NCI-H2107 treated with DMSO at 0.1 percent for 48 hours (cell line): ENCODE data around the gene ZBTB26.

Source experiments
- DNase-seq: peaks from one replicate; lab custom pipeline; 2025; ENCODE audit not compliant: unreplicated experiment; lab: John Stamatoyannopoulos, UW

The ZBTB26 gene

DNA sequence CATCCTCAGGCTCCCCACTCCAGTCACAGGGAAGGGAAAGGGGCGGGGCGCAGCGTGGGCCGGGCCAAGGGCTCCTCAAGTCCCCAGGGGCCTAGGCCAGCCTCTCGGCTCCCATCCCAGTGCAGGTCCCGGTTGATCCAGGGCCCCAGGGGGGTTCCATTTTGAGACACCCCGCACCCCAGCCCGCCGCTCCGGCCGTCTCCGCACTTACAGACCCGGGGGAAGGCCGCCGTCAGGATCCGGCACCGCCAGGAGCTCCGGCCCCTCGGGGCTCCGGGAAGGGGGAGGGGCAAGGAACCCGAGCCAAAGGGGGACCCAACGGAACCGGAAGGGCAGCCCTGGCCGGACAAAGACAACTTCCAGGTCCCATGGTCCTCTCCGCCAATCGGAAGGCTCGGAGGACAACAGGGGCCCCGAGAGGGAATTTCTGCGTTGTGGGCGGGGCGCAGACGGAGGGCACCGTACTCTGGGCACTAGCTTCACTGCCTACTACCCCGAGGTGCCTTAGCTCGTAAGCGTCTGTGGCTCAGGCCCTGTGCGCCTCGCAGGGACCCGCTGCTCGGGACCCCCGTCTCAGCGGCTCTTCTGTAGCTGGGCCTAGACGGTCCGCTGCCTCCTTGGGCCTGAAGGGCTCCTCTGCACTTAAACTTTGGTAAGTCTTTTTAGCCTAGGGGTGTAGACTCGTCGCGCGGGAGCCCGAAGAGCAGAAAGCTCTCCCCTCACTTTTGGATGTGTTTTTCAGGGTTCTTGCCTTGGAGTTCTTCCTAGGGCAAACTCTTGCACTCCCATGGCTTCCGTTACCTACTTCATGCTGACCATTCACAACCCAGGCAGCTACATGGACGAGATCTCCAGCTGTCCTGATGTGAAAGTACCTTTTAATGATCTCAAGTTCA lies at the start of gene ZBTB26:
ZBTB26 (minus strand) TSS at position 287 of the 896 bp plus-strand sequence. CDS start 11,578 bp downstream, outside the sequence.
- DNase-seq = peak; percentile 59

GRCh38 chr9:122978601-122979000 lies 47.3 kb upstream of the ZBTB26 start:
- no peak for DNase-seq

DNA sequence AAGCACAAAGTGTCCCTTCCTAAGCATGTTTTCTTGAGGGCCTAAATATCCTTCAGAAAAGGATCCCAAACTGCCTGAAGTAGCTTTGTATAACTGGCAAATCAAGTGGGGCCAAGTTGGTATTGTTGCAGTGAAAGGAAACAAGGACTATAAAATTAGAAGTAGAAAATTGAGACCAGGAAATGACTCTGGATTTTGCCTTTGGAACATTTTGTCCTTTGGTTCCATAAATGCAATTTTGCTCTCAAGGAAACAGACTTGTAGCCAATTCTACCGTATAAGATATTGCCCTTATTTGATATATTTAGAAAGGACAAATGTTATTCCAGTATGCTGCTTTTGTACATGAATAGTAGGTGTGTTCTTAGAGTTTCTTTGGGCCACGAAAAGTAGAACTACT lies 43.9 kb upstream of the ZBTB26 start:
- DNase-seq = no peak

GRCh38 chr9:122961139-122961538 lies 29.8 kb upstream of the ZBTB26 start:
- no peak for DNase-seq

GRCh38 chr9:122955961-122956360 lies 24.6 kb upstream of the ZBTB26 start:
- DNase-seq = no peak

- DNase-seq = no peak
These were observed 23.0 kb upstream of the ZBTB26 start for GRCh38 chr9:122954253-122954691.

GRCh38 chr9:122951056-122951455 lies 19.7 kb upstream of the ZBTB26 start:
- DNase-seq = no peak

DNA sequence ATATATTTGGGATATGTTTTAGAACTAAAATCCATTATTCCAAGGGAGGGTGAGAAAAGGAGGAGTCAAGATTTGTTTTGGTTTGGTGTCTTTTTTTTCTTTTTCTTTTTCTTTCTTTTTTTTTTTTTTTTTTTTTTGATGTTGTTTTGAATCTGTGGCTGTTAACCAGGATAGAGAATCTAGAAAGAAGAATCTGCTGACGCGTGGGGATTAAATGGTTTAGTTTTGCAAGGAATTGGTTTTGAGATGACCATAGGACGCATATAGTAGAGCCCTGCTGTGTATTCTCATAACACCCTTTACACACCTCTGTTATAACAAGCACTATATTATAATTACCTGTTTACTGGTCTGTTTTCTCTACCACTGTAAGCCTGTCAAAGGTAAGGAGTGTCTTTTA lies 19.0 kb upstream of the ZBTB26 start:
- DNase-seq = no peak

DNA sequence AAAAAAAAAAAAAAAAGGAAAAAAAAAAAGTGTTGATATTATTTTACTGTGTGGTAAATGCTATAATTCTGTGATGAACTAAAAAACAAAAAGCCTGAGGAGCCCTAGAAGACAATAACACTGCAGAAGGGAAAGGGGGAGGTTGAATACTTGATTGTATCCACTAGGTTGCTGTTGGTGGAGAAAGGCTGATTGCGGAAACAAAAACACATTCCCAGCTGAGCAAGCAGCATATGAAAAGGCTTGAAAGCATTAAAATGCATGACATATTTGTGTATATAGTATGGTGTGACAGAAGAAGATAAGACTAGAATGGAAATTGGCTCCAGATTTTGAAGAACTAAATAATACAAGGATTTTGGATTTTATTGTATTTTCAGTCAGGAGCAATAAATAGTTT lies 18.4 kb upstream of the ZBTB26 start:
- no peak for DNase-seq

- DNase-seq = no peak
These were observed 17.0 kb upstream of the ZBTB26 start for GRCh38 chr9:122948313-122948712.

DNA sequence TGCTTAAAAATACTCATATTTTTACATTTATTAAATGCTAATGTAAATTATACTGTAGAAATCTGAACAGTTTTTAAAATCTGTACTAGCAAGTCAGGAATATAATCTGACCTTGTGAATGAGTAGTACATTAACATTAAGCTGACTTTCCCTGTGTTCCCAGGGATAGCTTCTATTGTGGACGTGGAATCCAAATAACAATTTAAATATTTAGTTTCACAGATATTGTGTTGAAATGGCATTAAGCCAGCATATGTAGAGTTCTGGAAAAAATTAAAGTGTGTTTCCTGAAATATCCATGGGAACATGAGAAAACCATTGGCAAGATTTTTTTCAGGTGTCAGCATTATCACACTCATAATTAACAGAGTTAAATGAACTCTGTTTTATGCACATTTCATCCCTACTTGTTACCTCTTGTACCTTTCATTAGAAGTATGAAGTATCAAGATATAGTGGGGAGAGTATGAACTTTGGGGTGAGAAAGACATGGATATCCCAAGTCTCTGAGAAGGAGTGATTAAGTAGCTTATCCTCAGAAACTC lies 15.2 kb upstream of the ZBTB26 start:
- no peak for DNase-seq

- no peak for DNase-seq
These were observed 13.9 kb upstream of the ZBTB26 start for GRCh38 chr9:122944960-122945888.

DNA sequence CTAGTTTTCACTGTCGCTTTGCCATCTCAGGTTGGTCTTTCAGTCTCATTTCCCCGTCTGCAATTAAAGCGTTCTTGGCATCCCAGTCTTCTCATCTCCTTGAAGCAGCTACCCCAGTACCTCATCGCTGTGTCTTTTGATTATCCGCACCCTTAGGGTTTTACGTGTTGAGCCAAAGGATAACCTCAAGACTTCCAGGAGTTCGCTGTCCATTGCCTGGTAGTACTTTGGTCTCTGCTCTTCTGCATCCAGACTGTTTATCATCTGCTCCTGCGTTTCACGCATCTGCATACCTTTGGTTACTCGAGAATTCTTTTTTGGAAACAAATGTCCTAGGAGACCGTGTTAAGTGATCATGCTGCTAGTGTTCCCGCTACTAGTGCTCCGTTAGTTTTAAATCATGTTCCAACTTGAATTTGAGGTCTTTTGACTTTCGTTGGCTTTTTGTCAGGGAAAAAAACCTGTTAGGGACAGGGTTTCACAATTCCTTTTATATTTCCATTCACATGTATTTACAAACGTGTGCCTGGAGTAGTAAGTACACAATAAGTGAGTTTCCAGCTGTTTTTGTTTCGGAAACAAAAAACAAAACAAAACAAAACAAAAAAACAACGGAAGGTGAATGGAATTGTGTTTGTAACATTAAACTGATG lies 10.4 kb upstream of the ZBTB26 start:
- DNase-seq = no peak

- peak; percentile 89 for DNase-seq
These were observed 9.7 kb upstream of the ZBTB26 start, which contains the start of gene RABGAP1 for GRCh38 chr9:122940749-122941581. Gene RABGAP1 (plus strand): TSS chr9:122941020. CDS start chr9:122957060, 16,040 bp downstream.

DNA sequence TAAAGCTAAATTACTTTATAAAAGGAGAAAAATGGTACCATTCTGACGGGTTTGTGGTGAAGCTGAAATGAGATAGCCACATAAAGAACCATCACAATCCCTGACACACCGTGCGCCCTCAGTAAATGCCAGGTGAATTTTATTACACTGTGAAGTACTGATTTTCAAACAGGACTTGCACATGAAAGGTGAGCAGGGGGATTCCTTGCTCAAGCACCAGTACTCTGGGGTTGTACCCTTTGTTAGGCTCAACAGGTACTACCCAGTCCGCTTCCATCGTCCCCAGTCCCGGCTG lies 9.1 kb upstream of the ZBTB26 start:
- no peak for DNase-seq

- no peak for DNase-seq
These were observed 8.3 kb upstream of the ZBTB26 start for GRCh38 chr9:122939601-122940000.

DNA sequence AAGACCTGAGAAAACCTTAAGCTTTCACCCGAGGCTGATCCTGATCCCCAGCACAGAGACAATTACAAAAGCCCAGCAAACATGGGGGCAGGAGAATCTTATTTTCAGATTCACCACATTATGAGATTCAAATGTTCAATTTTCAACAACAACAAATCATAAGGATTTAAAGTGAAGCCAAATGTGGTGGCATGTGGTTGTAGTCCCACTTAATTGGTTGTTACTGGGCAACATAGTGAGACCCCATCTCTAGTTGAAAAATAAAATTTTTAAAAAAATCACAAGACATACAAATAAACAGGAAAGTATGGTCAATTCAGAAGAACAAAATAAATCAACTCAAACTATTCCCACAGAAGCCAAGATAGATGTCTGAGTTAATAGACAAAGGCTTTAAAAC lies 5.6 kb upstream of the ZBTB26 start:
- DNase-seq = no peak

DNA sequence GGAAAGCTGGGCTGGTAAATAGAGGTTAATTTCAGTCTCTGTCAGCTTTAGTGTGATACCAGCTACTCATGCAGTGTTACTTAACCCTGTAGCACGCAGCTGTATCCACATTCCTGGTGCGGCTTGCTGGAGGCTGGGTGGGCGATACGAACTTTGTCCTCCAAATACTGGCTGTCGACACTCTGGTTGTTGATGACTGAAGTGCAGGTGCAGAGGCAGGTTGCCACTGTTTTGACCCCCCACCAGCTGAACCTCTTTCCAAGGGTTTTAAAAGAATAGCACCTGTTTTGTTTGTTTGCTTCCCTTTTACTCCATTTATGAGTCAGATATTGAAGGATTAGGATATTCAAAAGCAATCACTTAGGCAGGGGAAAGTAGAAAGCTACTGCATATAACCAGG lies 5.2 kb upstream of the ZBTB26 start:
- DNase-seq = no peak

DNA sequence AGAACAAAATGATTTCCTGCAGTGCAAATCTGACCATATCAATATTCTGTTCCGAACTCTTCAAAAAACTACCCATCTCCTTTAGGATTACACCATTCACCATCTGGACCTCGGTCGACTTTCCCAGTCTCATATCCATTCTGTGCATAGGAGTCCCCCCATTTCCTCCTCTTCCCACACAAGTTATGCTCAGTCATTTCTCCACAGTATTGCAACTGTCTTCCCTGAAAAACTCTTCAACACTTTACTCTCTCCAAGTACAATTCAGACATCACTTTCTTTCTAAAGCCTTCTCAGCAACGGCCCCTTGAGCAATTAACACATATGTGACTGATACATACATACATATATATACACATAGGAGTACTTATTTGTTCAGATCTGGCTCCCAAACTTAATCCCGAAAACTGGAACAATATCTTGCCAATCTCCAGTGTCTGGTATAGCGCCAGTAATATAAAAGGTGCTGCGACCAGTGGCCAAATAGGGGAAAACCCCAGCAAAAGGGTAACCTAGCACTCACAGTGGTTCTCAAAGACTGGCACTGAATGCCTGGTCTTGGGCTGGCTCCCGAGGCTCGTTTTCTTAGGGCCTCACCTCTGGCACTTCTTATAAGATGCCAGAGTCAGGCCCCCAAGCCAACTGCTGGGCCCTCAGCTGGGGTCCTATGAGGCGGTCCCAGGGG lies 629 bp downstream of the ZBTB26 start:
- DNase-seq = peak; percentile 34
